ENCODE data around the gene ATPAF1. TPM values are rescaled to one million over a fixed set of nuclear protein-coding genes. Genes with fewer than 3 reads are reported as not detected.
"Not testable (repeated sequence)": the region's sequence is repeated elsewhere in the genome, so short reads cannot be mapped to it uniquely, and the experiment has no call there.

Gene ATPAF1
- total and polyA plus RNA-seq, 3 experiments from 2014 or later, result 40.2 to 75.8 (median 42.3) TPM

GRCh38 chr1:46653405-46653958 is 14.7 kb downstream of the ATPAF1 start:
- peaks cover 21% of the 10 kb centered on the region for H3K36me3 ChIP-seq (ENCODE audit: insufficient read depth, low read length)
- H3K4me1 ChIP-seq (ENCODE audit: insufficient read depth, low read length), result no peaks in the 10 kb centered on the region
- POLR2A ChIA-PET, result interaction anchor here (0.7 kb wide), 1 partner anchor 21 kb away, joined by 4 read pairs; no protein-coding TSS in a partner anchor
- peaks cover 0 to 2% (median 2%) of the 10 kb centered on the region in 5 donors for H3K9me3 Mint-ChIP-seq
- H3K9me3 ChIP-seq (ENCODE audit: low read length), result no peaks in the 10 kb centered on the region
- no peak for DNase-seq
- no peak overlapping the region for H3K27ac ChIP-seq (ENCODE audit: low read depth, low read length)
- no peak overlapping the region for H3K4me3 Mint-ChIP-seq
- no peaks in the 10 kb centered on the region for H3K27me3 Mint-ChIP-seq
- peak overlapping the region in 1 of 8 donors; percentile 12 for H3K27ac Mint-ChIP-seq
- peaks cover 49 to 85% (median 52%) of the 10 kb centered on the region in 3 donors for H3K36me3 Mint-ChIP-seq
- H3K4me1 Mint-ChIP-seq, result peaks cover 0 to 4% (median 3%) of the 10 kb centered on the region in 3 donors
- H3K27me3 ChIP-seq (ENCODE audit: insufficient read depth, low read length, poor library complexity, severe bottlenecking), result no peaks in the 10 kb centered on the region
- H3K4me3 ChIP-seq (ENCODE audit: low read length), result no peak overlapping the region
- CTCF ChIA-PET, result no interaction called here

GRCh38 chr1:46652321-46653100 is 15.7 kb downstream of the ATPAF1 start:
- H3K27me3 ChIP-seq (ENCODE audit: insufficient read depth, low read length, poor library complexity, severe bottlenecking), result no peaks in the 10 kb centered on the region
- Mint-ChIP-seq H3K4me1 (peaks cover 0 to 4% (median 3%) of the 10 kb centered on the region in 3 donors), H3K27ac (peak overlapping the region in 3 of 8 donors; percentile 12 to 71 (median 57)), H3K4me3 (no peak overlapping the region), H3K27me3 (no peaks in the 10 kb centered on the region), H3K9me3 (peaks cover 0 to 2% (median 2%) of the 10 kb centered on the region in 5 donors), H3K36me3 (peaks cover 47 to 80% (median 52%) of the 10 kb centered on the region in 3 donors)
- H3K4me3 ChIP-seq (ENCODE audit: low read length), result no peak overlapping the region
- ChIA-PET POLR2A (no interaction called here), CTCF (no interaction called here)
- DNase-seq, result no peak
- H3K36me3 ChIP-seq (ENCODE audit: insufficient read depth, low read length), result peaks cover 21% of the 10 kb centered on the region
- no peaks in the 10 kb centered on the region for H3K4me1 ChIP-seq (ENCODE audit: insufficient read depth, low read length)
- no peak overlapping the region for H3K27ac ChIP-seq (ENCODE audit: low read depth, low read length)
- H3K9me3 ChIP-seq (ENCODE audit: low read length), result no peaks in the 10 kb centered on the region

DNA sequence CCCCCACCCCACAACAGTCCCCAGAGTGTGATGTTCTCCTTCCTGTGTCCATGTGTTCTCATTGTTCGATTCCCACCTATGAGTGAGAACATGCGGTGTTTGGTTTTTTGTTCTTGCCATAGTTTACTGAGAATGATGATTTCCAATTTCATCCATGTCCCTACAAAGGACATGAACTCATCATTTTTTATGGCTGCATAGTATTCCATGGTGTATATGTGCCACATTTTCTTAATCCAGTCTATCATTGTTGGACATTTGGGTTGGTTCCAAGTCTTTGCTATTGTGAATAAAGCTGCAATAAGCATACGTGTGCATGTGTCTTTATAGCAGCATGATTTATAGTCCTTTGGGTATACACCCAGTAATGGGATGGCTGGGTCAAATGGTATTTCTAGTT is 17.0 kb downstream of the ATPAF1 start:
- H3K4me3 Mint-ChIP-seq; H3K4me1 ChIP-seq (ENCODE audit: insufficient read depth, low read length); CTCF ChIA-PET; H3K9me3 Mint-ChIP-seq; H3K4me1 Mint-ChIP-seq; H3K27me3 Mint-ChIP-seq; H3K27me3 ChIP-seq (ENCODE audit: insufficient read depth, low read length, poor library complexity, severe bottlenecking); POLR2A ChIA-PET; H3K27ac ChIP-seq (ENCODE audit: low read depth, low read length); DNase-seq; H3K27ac Mint-ChIP-seq; H3K9me3 ChIP-seq (ENCODE audit: low read length); H3K4me3 ChIP-seq (ENCODE audit: low read length): not testable (repeated sequence)
- peaks cover 12% of the 10 kb centered on the region for H3K36me3 ChIP-seq (ENCODE audit: insufficient read depth, low read length)
- H3K36me3 Mint-ChIP-seq, result peaks cover 45 to 78% (median 60%) of the 10 kb centered on the region in 3 donors

GRCh38 chr1:46650491-46650890 is 17.7 kb downstream of the ATPAF1 start:
- H3K27ac Mint-ChIP-seq, result no peak overlapping the region
- no peak overlapping the region for H3K4me3 Mint-ChIP-seq
- no peaks in the 10 kb centered on the region for H3K4me1 ChIP-seq (ENCODE audit: insufficient read depth, low read length)
- ChIA-PET POLR2A (interaction anchor here (0.6 kb wide), 1 partner anchor 45 kb away, joined by 3 read pairs; no protein-coding TSS in a partner anchor), CTCF (no interaction called here)
- H3K27me3 ChIP-seq (ENCODE audit: insufficient read depth, low read length, poor library complexity, severe bottlenecking), result no peaks in the 10 kb centered on the region
- peaks cover 0 to 4% (median 3%) of the 10 kb centered on the region in 3 donors for H3K4me1 Mint-ChIP-seq
- H3K36me3 Mint-ChIP-seq, result peaks cover 38 to 72% (median 53%) of the 10 kb centered on the region in 3 donors
- H3K9me3 Mint-ChIP-seq, result peaks cover 0 to 2% (median 2%) of the 10 kb centered on the region in 5 donors
- H3K27ac ChIP-seq (ENCODE audit: low read depth, low read length), result no peak overlapping the region
- DNase-seq, result no peak
- H3K9me3 ChIP-seq (ENCODE audit: low read length), result no peaks in the 10 kb centered on the region
- H3K36me3 ChIP-seq (ENCODE audit: insufficient read depth, low read length), result peaks cover 5% of the 10 kb centered on the region
- H3K4me3 ChIP-seq (ENCODE audit: low read length), result no peak overlapping the region
- no peaks in the 10 kb centered on the region for H3K27me3 Mint-ChIP-seq

GRCh38 chr1:46649764-46650163 is 18.4 kb downstream of the ATPAF1 start:
- Histone ChIP-seq H3K36me3 (ENCODE audit: insufficient read depth, low read length) (no peaks in the 10 kb centered on the region), H3K27me3 (ENCODE audit: insufficient read depth, low read length, poor library complexity, severe bottlenecking) (no peaks in the 10 kb centered on the region), H3K9me3 (ENCODE audit: low read length) (no peaks in the 10 kb centered on the region), H3K4me1 (ENCODE audit: insufficient read depth, low read length) (no peaks in the 10 kb centered on the region), H3K27ac (ENCODE audit: low read depth, low read length) (no peak overlapping the region), H3K4me3 (ENCODE audit: low read length) (no peak overlapping the region)
- peaks cover 0 to 4% (median 3%) of the 10 kb centered on the region in 3 donors for H3K4me1 Mint-ChIP-seq
- ChIA-PET CTCF (no interaction called here), POLR2A (no interaction called here)
- H3K4me3 Mint-ChIP-seq, result no peak overlapping the region
- H3K27ac Mint-ChIP-seq, result peak overlapping the region in 1 of 8 donors; percentile 5
- H3K36me3 Mint-ChIP-seq, result peaks cover 34 to 69% (median 46%) of the 10 kb centered on the region in 3 donors
- no peak for DNase-seq
- peaks cover 0 to 2% (median 2%) of the 10 kb centered on the region in 5 donors for H3K9me3 Mint-ChIP-seq
- no peaks in the 10 kb centered on the region for H3K27me3 Mint-ChIP-seq

DNA sequence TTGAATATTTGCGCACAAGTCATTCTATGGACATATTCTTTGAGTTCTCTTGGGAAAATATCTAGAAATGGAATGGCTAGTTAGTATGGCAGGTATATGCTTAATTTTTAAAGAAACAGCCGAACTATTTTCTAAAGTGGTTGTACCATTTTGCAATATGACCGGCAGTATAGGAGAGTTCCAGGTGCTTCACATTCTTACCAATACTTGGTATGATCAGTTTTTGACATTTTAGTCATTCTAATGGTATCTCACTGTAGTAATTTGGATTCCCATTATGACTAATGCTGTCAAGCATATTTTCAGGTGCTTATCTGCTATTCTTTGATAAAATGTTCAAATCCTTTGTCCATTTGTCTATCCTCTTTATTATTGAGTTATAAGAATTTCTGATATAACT is 20.6 kb downstream of the ATPAF1 start:
- peaks cover 0 to 2% (median 0%) of the 10 kb centered on the region in 3 donors for H3K4me1 Mint-ChIP-seq
- Histone ChIP-seq H3K4me1 (ENCODE audit: insufficient read depth, low read length) (no peaks in the 10 kb centered on the region), H3K36me3 (ENCODE audit: insufficient read depth, low read length) (no peaks in the 10 kb centered on the region), H3K9me3 (ENCODE audit: low read length) (no peaks in the 10 kb centered on the region), H3K27ac (ENCODE audit: low read depth, low read length) (no peak overlapping the region), H3K27me3 (ENCODE audit: insufficient read depth, low read length, poor library complexity, severe bottlenecking) (no peaks in the 10 kb centered on the region), H3K4me3 (ENCODE audit: low read length) (no peak overlapping the region)
- no peak overlapping the region for H3K4me3 Mint-ChIP-seq
- no peak overlapping the region for H3K27ac Mint-ChIP-seq
- peaks cover 21 to 60% (median 34%) of the 10 kb centered on the region in 3 donors for H3K36me3 Mint-ChIP-seq
- H3K27me3 Mint-ChIP-seq, result no peaks in the 10 kb centered on the region
- POLR2A ChIA-PET, result no interaction called here
- peaks cover 0 to 2% (median 2%) of the 10 kb centered on the region in 5 donors for H3K9me3 Mint-ChIP-seq
- CTCF ChIA-PET, result no interaction called here
- DNase-seq, result no peak

GRCh38 chr1:46646844-46647243 is 21.3 kb downstream of the ATPAF1 start:
- no peaks in the 10 kb centered on the region for H3K27me3 Mint-ChIP-seq
- Histone ChIP-seq H3K4me1 (ENCODE audit: insufficient read depth, low read length) (no peaks in the 10 kb centered on the region), H3K4me3 (ENCODE audit: low read length) (no peak overlapping the region), H3K27me3 (ENCODE audit: insufficient read depth, low read length, poor library complexity, severe bottlenecking) (no peaks in the 10 kb centered on the region), H3K36me3 (ENCODE audit: insufficient read depth, low read length) (no peaks in the 10 kb centered on the region), H3K9me3 (ENCODE audit: low read length) (no peaks in the 10 kb centered on the region), H3K27ac (ENCODE audit: low read depth, low read length) (no peak overlapping the region)
- ChIA-PET CTCF (no interaction called here), POLR2A (no interaction called here)
- peaks cover 19 to 59% (median 28%) of the 10 kb centered on the region in 3 donors for H3K36me3 Mint-ChIP-seq
- H3K27ac Mint-ChIP-seq, result peak overlapping the region in 1 of 8 donors; percentile 54
- DNase-seq, result no peak
- H3K4me3 Mint-ChIP-seq, result no peak overlapping the region
- peaks cover 0 to 2% (median 0%) of the 10 kb centered on the region in 5 donors for H3K9me3 Mint-ChIP-seq
- H3K4me1 Mint-ChIP-seq, result no peaks in the 10 kb centered on the region

- POLR2A ChIA-PET, result no interaction called here
Observed at GRCh38 chr1:46646331-46646730, 21.8 kb downstream of the ATPAF1 start.

More at GRCh38 chr1:46646331-46646730, 21.8 kb downstream of the ATPAF1 start:
- Mint-ChIP-seq H3K9me3 (peaks cover 0 to 2% (median 0%) of the 10 kb centered on the region in 5 donors), H3K36me3 (peaks cover 22 to 60% (median 26%) of the 10 kb centered on the region in 3 donors), H3K4me1 (no peaks in the 10 kb centered on the region), H3K4me3 (no peak overlapping the region), H3K27ac (peak overlapping the region in 1 of 8 donors; percentile 54), H3K27me3 (no peaks in the 10 kb centered on the region)
- Histone ChIP-seq H3K36me3 (ENCODE audit: insufficient read depth, low read length) (no peaks in the 10 kb centered on the region), H3K27ac (ENCODE audit: low read depth, low read length) (no peak overlapping the region), H3K9me3 (ENCODE audit: low read length) (no peaks in the 10 kb centered on the region), H3K27me3 (ENCODE audit: insufficient read depth, low read length, poor library complexity, severe bottlenecking) (no peaks in the 10 kb centered on the region), H3K4me1 (ENCODE audit: insufficient read depth, low read length) (no peaks in the 10 kb centered on the region), H3K4me3 (ENCODE audit: low read length) (no peak overlapping the region)
- DNase-seq, result no peak
- CTCF ChIA-PET, result no interaction called here

Measured in CD8-positive, alpha-beta memory T cell (primary cell).